GM13976 (cell line): ENCODE results near the gene KISS1.

ENCODE experiments used
- DNase-seq: peaks from one replicate; pipeline ENCODE4 v3.0.0; 2012; ENCODE audit warnings: low spot score
- in situ Hi-C: fragments of 300-500 bp; cut with MboI; formaldehyde crosslinking; loops from one replicate; pipeline ENCODE4 v1.12.0; 2022; ENCODE audit warnings: low sequenced_read_pairs, mixed read lengths, inconsistent platforms; ENCODE audit not compliant: unreplicated experiment
- TF ChIP-seq, protein P1 (sequence below): IDR thresholded peaks from 2 replicates; pipeline ENCODE4 v1.5.1; 2012; ENCODE audit warnings: borderline replicate concordance, mild to moderate bottlenecking; ENCODE audit not compliant: insufficient read depth; ENCODE audit errors: extremely low read depth, missing control alignments, control extremely low read depth

Gene KISS1

GRCh38 chr1:204186597-204186996 is 9.7 kb downstream of the KISS1 start:
- TF ChIP-seq, protein P1, sequence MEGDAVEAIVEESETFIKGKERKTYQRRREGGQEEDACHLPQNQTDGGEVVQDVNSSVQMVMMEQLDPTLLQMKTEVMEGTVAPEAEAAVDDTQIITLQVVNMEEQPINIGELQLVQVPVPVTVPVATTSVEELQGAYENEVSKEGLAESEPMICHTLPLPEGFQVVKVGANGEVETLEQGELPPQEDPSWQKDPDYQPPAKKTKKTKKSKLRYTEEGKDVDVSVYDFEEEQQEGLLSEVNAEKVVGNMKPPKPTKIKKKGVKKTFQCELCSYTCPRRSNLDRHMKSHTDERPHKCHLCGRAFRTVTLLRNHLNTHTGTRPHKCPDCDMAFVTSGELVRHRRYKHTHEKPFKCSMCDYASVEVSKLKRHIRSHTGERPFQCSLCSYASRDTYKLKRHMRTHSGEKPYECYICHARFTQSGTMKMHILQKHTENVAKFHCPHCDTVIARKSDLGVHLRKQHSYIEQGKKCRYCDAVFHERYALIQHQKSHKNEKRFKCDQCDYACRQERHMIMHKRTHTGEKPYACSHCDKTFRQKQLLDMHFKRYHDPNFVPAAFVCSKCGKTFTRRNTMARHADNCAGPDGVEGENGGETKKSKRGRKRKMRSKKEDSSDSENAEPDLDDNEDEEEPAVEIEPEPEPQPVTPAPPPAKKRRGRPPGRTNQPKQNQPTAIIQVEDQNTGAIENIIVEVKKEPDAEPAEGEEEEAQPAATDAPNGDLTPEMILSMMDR = no peak
- in situ Hi-C loops = no loop called here
- DNase-seq = no peak

DNA sequence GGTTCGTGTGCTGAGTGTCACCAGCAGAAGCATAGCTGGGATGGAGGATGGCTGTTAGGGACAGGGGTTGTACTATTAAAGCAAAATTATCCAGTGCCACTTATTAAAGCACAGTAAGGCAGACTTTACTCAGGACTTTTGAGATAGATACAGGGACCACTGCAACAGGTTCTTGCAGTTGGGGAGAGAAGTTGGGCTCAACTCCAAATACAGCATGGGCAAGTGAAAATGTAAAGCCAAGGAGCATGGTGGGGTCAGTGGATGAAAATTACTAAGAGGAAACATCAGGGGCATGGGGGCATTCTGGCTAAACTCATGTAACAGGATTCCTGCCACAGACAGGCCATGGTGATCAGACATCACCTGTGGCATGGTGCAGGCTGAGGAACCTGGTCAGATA is 15.2 kb downstream of the KISS1 start:
- TF ChIP-seq, protein P1 = no peak
- DNase-seq = no peak
- in situ Hi-C loops = no loop called here

GRCh38 chr1:204180133-204180532 is 16.2 kb downstream of the KISS1 start:
- in situ Hi-C loops = no loop called here
- TF ChIP-seq, protein P1 = no peak
- no peak for DNase-seq

- in situ Hi-C loops = no loop called here
- DNase-seq = no peak
- TF ChIP-seq, protein P1 = no peak
These were observed 17.6 kb downstream of the KISS1 start for GRCh38 chr1:204178487-204179281.

DNA sequence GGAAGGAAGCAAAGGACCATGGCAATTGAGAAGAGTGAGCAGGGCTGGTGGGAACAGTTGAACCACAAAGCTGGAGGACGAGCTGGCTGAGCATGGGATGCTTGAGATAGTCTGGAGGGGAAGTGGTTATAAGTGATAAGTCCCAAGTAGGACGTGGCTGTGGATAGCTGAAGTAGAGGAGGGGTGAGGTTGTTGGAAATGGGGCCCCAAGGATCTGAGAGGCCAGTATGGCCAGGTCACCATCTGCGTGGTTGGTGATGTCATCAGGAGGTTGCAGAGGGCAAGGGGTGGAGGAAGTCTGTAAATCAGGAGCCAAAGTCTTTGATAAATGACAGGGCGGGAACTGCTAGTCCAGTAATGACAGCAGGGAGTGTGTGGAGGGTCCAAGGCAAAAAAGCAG is 19.2 kb downstream of the KISS1 start:
- no peak for DNase-seq
- in situ Hi-C loops = no loop called here
- TF ChIP-seq, protein P1 = no peak

GRCh38 chr1:204176049-204176448 is 20.2 kb downstream of the KISS1 start:
- DNase-seq = no peak
- in situ Hi-C loops = no loop called here
- TF ChIP-seq, protein P1 = no peak

GRCh38 chr1:204174958-204175357 is 21.3 kb downstream of the KISS1 start:
- in situ Hi-C loops = no loop called here
- DNase-seq = no peak
- TF ChIP-seq, protein P1 = no peak
